HG03095 (cell line): ENCODE measurements around the gene OR2AT4.
"Not testable (repeated sequence)": the region's sequence is repeated elsewhere in the genome, so short reads cannot be mapped to it uniquely, and the experiment has no call there.

Experiments
- ATAC-seq: cut with Tn5 transposase; IDR thresholded peaks from one replicate; pipeline ENCODE4 v1.9.1; 2021; ENCODE audit warnings: moderate library complexity; ENCODE audit not compliant: unreplicated experiment

The OR2AT4 gene

GRCh38 chr11:75068993-75069392 is 27.7 kb downstream of the OR2AT4 start:
- ATAC-seq = no peak

- no peak for ATAC-seq
These were observed 28.1 kb downstream of the OR2AT4 start for GRCh38 chr11:75068559-75068958.

GRCh38 chr11:75066061-75066460 is 30.6 kb downstream of the OR2AT4 start:
- ATAC-seq = no peak

GRCh38 chr11:75063741-75064314 is 32.8 kb downstream of the OR2AT4 start:
- no peak for ATAC-seq

- ATAC-seq = no peak
These were observed 37.4 kb downstream of the OR2AT4 start for GRCh38 chr11:75059299-75059698.

- no peak for ATAC-seq
These were observed 39.9 kb downstream of the OR2AT4 start for GRCh38 chr11:75056814-75057213.

GRCh38 chr11:75055511-75055910 is 41.2 kb downstream of the OR2AT4 start:
- no peak for ATAC-seq

- no peak for ATAC-seq
These were observed 44.2 kb downstream of the OR2AT4 start for GRCh38 chr11:75052457-75052856.

GRCh38 chr11:75051043-75051442 is 45.6 kb downstream of the OR2AT4 start:
- no peak for ATAC-seq

- no peak for ATAC-seq
These were observed 46.2 kb downstream of the OR2AT4 start for GRCh38 chr11:75050516-75050915.

GRCh38 chr11:75049501-75050266 is 47.0 kb downstream of the OR2AT4 start:
- ATAC-seq = not testable (repeated sequence)

GRCh38 chr11:75047191-75047590 is 49.5 kb downstream of the OR2AT4 start:
- ATAC-seq = no peak

GRCh38 chr11:75046668-75047067 is 50.0 kb downstream of the OR2AT4 start:
- ATAC-seq = not testable (repeated sequence)

GRCh38 chr11:75044381-75045170 is 52.1 kb downstream of the OR2AT4 start:
- not testable (repeated sequence) for ATAC-seq

GRCh38 chr11:75041821-75042220 is 54.9 kb downstream of the OR2AT4 start:
- ATAC-seq = not testable (repeated sequence)

- ATAC-seq = no peak
These were observed 55.4 kb downstream of the OR2AT4 start for GRCh38 chr11:75041263-75041662.

- no peak for ATAC-seq
These were observed 56.4 kb downstream of the OR2AT4 start for GRCh38 chr11:75040167-75040770.

- no peak for ATAC-seq
These were observed 60.6 kb downstream of the OR2AT4 start for GRCh38 chr11:75035911-75036565.

GRCh38 chr11:75035256-75035655 is 61.4 kb downstream of the OR2AT4 start:
- no peak for ATAC-seq

- no peak for ATAC-seq
These were observed 62.8 kb downstream of the OR2AT4 start for GRCh38 chr11:75033916-75034315.

GRCh38 chr11:75032550-75032935 is 64.1 kb downstream of the OR2AT4 start:
- no peak for ATAC-seq
